OCI-M2 (cell line): ENCODE results near the gene KCNT2.
"Not testable (repeated sequence)": the region's sequence is repeated elsewhere in the genome, so short reads cannot be mapped to it uniquely, and the experiment has no call there.

Experiments used
- DNase-seq: peaks from one replicate; lab custom pipeline; 2025; ENCODE audit not compliant: unreplicated experiment; lab: John Stamatoyannopoulos, UW

Gene KCNT2

DNA sequence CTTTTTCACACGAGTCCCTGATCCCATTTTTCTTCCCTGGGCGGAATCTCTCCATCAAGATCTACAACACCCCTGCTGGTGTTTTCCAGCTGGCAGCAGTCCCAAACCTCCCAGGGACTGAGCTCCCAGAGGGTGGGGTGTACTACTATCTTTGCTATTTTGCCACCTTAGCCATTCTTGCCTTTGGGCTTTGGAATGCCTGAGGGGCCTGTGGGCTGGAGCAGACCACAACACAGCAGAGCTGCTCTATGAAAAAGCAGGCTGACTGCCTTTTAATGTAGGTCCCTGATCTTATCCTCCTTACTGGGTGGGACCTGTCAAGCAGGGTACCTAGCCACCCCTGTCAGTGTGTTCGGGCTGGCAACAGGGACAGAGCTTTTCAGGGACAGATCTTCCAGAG lies 91.9 kb downstream of the KCNT2 start:
- DNase-seq: no peak

DNA sequence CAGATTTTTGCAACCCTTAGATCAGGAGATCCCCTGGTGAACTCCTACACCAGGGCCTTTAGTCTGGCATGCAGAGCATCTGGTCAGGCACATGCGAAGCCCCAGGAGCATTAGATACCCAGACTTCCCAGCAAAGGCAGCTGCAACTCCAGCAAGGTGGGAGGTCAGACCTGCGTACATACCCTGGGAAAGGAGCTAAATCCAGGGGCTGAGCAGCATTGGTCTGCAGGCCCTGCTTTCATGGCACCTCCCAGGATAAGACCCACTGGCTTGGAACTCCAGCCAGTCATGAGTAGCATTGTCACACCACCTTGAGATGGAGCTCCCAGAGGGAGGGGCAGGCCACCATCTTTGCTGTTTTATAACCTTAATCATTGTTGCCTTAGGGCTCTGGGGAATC lies 92.3 kb downstream of the KCNT2 start:
- DNase-seq: no peak

DNA sequence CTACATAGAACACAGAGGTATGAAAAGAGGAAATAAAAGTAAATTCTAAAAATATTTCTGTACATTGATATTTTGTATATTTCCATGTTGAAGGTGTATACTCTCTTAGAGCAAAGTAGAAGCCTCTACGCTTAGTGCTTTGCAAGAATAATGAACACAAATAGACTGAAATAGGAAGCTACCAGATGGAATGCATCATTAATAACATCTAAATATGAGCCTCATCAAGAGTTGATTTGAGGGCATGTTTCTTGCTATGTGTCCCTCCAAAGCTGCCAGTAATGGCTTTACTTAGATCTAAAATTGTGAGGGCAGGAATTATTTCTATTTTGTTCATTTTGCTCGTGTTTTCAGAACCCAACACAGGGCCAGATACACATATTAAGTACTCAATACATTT lies 94.4 kb downstream of the KCNT2 start:
- no peak for DNase-seq

DNA sequence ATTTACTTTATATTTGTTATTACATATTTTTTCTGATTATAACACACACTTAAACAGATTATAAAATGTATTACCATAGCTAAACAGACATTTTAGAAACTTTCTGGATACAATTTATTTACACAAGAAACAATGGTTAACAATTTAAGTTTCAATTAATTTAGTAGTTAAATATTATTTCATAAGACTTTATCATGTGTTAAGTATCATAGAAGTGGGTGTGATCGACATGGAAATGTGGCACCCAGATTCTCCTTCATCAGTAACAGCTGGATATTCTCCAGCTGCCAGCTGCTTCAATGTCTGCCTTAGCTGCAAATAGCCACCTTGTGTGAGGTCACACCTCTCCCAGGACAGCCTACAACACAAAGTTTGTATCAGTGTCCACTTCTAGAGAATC lies 97.8 kb downstream of the KCNT2 start:
- no peak for DNase-seq

DNA sequence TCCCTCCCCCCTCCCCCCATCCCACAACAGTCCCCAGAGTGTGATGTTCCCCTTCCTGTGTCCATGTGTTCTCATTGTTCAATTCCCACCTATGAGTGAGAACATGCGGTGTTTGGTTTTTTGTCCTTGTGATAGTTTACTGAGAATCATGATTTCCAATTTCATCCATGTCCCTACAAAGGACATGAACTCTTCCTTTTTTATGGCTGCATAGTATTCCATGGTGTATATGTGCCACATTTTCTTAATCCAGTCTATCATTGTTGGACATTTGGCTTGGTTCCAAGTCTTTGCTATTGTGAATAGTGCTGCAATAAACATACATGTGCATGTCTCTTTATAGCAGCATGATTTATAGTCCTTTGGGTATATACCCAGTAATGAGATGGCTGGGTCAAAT lies 104.0 kb downstream of the KCNT2 start:
- DNase-seq: not testable (repeated sequence)

DNA sequence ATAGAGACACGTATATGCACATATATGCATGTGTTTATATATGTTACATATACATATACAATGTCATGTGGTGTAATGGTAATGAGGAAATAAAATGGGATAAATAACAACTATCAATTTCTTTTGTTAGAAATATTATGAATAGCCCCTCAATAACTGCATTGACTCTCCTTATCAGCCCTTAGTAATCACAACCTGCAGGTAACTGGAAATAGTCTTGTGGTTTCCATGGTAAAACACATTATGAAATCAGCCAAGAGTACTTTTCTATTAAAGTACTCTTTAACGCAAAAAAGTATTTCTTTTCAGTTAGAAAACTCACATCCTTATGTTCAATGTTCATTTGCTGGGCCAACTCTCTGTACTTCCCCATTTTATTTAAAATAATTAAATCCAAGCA lies 105.8 kb downstream of the KCNT2 start:
- DNase-seq: no peak

DNA sequence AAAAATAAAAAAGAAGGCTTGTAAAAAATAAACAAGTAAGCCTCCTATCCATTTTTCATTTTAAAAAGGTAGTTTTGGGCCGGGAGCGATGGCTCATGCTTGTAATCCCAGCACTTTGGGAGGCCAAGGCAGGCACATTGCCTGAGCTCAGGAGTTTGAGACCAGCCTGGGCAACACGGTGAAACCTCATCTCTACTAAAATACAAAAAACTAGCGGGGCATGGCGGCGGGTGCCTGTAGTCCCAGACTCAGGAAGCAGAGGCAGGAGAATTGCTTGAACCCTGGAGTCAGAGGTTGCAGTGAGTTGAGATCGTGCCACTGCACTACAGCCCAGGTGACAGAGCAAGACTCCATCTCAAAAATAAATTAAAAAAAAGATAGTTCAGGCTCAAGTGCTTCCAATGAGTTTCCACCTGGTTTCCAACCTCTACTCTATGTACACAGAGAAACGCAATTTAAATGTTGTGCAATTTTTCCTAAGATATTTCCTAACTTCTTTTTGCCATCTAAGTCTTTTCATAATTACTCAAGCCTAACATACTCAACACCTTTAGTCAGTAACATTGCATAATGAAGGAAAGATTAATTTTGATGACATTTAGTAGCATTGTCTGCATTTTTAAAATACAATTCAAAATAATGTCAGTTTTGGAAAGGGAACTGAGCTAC lies 106.3 kb downstream of the KCNT2 start:
- no peak for DNase-seq

DNA sequence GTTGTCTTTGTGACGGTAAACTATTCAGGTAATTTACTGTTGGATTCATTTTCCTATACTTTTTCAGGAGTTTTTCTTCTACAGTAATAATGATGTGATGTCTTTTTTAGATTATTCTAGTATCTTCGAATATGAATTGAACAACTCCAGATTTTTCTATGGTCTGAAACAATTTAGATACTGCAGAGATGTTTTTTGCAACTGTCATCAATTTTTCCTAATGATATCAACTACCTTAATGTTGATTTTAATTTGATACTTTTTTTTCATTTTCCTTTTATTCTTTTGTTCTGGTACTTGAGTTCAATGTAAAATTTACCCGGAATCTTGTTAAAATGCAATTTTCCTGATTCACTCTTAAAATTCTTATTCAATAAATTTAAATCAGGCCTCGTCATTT lies 110.4 kb downstream of the KCNT2 start:
- DNase-seq: no peak

DNA sequence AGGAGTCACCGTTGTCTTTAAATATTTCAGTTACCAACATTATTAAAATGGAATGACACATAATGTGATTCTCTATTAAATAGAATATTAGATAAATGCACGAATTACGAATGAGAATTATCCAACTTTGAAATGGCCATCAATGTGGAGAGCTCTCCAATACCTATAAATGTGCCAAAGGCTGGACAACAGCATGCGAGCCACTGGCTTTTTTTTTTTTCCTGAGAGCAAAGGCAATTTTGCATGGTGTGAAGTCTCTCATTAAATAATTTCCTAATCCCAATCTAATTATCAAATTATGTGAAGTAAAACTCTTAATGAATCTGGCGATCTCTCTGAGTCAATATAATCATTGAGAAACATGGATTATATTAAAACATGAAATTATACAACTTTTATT lies 113.5 kb downstream of the KCNT2 start:
- no peak for DNase-seq

DNA sequence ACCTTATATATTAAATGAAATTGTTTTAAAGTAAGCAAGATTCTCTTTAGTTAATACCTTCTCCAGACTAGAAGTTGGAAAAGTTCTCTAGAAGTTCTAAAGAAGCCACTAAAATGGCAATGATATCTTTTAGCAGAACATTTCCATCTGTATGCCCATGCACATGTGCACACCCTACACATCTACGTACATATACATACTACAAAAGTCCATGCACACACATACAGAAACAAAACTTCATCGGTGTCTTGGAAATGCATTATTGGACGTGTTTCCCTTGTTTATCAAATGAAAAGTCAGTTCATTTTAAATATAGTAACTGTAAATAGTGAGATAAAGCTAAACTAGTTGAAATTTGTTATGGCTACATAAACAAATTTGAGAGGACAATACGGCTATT lies 114.4 kb downstream of the KCNT2 start:
- DNase-seq: no peak

DNA sequence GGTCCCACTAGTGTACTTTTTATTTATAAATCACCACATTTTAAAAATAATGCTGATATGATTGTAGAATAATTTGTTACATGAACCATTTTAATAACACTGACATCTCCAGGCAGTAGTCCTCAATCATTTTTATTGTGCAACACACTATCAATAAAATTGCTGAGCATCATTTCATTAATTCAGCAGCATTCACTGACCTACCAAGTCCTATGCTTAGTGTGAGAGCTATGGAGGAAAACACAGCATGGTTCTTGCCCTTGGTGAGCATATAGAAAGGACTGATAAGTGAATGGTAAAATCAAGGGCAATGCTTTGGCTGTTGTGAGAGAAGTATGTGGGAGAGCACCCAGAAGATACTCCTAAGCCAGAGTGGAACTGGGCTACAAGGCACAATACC lies 119.7 kb downstream of the KCNT2 start:
- no peak for DNase-seq

DNA sequence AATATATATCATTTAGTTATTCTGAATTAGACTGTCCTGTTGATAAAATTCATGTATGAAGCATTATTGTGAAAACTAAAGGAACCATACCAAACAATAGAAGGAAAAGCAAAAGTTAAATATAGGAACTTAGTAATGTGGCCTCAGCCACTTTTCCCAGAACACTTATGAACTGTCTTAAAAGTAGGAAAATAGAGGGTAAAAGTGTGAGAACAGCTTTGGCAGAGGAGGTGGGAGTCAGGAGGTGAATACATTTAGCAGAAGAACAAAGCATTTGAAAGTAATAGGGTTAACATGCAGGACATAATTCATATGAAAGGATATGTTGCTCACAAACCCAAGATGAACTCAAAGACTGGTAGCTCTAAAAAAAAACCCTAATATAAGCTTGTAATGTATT lies 121.9 kb downstream of the KCNT2 start:
- DNase-seq: no peak

DNA sequence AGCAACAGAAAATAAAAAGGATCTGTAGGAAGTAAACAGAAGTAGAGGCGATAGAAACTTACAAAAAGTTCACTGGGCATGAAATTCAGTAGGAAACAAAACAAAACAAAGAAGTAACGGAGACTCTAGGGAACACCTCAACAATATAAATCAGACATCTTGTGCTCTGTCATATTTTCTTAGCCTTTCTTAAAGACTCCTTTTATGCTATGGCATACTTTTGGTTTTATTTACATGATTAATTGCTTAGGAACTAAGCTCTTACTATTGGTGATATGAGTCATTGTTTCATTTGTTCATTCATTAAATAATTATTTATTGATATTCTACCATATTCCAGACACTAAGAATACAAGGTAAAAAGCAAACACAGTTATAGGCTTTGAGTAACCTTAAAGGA lies 126.6 kb downstream of the KCNT2 start:
- DNase-seq: no peak

DNA sequence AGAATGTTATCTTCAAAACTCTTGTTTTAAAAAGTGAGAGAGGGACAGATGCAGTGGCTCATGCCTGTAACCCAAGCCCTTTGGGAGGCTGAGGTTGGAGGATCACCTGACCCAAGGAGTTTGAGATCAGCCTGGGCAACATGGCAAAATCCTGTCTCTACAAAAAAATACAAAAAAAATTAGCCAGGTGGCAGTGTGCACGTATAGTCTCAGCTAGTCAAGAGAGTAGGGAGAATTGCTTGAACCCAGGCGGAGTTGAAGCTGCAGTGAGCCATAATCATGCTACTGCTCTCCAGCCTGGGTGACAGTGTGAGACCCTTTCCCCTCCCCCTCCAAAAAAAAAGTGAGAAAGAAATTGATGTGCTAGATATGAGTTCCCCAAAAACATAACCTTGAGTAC lies 131.0 kb downstream of the KCNT2 start:
- no peak for DNase-seq

DNA sequence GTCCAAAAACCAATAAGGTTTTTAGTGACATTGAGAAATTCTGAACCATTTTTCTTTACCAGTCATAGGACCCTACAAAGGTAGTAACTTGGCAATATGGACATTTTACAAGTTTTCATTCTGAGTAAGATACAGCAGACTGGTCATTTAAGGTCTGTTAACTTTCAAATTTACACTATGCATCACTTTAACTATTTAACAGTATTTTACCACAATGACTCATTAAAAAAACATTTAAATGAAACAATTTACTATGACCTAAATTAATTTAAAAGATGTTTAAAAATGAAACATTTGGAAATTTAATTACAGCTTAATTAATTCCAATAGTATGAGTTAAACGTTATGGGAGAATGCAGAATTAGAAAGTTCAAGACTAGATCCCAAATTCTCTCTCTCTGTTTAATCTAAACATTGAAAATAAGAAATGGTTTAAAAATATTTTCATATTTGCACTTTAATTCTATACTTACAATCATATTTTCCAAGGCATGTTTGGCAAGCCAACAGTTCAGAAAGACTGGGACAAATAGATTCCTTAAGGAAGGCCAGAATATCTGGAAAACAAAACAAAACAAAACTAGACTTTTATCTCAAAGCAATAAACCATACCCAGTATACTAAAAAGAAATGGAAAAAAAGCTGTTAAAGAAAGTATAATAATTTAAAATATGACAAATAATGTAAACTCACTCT lies 140.9 kb downstream of the KCNT2 start:
- no peak for DNase-seq

DNA sequence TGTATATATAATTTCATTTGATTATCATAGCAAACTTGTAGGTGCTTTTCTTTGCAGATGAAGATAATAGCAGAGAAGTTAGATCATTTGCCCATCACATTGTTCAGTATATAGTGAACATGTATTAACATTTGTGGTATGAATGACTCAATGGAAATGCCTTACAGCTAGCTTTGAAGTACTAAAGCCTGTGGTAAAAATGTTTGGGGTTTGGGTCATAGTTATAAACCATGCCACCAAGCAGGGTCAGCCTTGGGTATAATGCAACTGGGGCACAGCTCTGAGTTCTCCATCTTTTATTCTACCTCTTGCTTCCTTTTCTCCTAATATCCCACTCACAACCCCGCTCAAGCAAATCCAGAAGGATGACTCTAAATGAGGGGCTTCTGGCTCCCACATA lies 141.6 kb downstream of the KCNT2 start:
- no peak for DNase-seq

DNA sequence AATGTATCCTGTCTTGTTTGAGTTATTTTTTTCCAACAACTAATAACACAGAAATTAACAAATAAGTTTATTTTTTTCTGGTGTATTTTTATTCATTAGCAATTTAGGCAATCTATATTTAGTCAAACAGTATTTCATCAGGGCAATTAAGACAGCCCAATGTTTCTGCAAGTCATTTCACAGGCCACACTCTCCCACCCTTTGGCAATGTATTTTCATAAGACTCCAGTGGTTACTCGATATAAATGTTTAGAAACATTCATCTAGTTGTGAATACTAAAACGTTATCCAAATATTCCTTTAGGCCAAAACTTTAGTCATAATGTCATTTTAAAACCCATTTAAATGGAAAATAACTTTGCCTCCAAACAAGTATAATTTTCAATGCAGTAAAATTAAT lies 142.1 kb downstream of the KCNT2 start:
- no peak for DNase-seq

DNA sequence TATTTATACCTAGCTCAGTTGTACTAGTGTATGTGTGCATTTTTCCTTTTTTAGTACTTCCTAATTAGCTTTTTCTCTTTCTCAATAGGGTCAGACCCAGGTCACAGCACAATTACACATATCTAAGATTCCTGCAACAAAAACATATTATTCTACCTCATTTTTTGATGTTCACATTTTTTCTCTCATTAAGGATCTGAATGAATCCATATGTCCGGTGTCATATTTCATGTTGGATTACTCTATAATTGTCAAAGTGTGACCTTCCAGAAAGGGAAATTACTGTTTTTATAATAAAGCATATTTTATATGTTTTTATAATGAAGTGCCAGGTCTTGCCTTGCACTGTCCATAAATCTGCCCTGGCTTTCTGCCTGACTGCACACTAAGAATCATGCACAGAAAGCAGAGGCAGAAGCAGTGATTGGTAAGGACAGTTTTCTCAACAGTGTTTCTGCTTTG lies 143.7 kb downstream of the KCNT2 start:
- DNase-seq: no peak

DNA sequence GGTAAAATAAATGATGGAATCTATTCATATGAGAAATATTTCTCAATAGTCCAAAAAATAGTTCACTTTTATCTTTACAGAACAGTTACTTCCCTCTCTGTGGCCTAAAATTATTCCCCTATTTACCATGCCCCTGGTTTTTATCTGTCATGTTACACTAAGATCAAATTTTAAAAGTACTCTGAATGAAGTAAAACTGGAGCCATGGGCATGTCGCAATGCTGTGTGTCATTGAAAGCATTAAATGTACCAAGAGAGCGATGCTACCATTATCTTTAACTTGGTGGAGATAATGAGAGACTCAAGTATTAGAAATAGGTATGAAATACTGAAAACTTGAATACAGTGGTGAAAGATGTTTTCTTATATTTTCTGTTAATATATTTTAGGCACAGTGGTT lies 146.2 kb downstream of the KCNT2 start:
- DNase-seq: no peak

DNA sequence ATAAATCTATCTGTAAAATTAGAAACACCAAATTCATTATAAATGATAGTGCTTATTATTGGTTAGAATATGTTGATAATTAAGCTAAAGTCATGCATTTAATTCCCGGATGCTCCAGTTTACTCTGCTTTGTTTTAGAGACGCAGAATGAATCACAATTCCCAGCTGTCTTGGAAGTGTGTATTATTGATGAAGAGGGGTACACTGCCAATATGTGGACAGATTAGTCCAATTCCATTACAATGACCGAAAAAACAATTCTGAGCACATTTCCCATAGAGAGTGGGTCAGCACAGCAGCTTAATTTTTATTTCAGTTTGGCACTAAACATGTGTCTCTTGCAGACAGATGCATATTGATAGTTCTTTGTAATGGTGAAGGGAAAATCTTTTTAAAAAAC lies 146.7 kb downstream of the KCNT2 start:
- no peak for DNase-seq

DNA sequence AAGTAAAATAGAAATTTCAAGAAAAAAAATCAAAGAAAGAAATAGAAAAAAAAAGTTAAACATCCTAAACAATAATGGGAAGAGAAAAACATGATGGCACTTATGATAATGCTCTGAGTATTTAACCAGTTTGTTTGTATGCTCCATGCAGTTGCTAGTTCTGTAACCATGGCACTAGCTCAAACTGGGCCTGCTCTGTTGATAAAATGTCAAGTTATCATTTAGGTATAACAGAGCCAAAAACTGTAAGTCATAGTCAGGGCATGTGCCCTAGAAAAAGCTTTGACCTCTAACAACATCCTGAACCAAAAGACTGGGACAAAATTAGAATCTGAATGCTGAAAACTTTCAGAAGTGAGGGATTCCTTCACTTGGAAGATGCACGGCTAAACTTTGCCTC lies 148.9 kb downstream of the KCNT2 start:
- DNase-seq: no peak

DNA sequence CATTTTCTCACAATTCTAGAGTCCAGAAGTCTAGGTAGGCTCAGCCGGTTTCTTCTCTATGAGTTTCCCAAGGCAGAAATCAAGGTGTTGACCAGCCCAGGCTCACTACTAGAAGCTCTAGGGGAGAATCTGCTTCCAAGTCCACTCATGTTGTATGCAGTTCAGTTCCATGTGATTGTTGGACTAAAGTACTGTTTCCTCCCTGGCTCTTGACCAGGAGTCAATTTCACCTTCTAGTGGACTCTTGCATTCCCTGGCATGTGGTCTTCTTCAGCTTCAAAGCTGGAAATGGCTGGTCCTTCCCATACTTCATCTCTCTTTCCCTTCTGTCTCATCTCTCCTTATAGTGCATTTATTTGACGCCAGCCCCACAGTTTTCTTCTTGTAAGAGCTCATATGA lies 153.4 kb downstream of the KCNT2 start:
- DNase-seq: no peak

DNA sequence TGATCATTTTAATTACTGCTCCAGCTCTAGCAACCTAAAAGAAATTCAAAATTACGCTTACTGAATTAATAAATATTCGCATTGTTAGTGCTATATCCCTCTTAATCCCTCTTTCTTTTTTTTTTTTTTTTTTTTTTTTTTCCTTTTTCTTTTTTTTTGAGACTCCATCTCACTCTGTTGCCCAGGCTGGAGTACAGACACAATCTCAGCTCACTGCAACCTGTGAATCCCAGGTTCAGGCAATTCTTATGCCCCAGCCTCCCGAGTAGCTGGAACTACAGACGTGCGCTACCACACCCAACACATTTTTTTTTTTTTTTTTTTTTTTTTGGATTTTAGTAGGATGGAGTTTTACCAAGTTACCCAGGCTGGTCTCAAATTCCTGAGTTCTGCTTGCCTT lies 157.1 kb downstream of the KCNT2 start:
- DNase-seq: no peak
